ENCODE data around the gene OR52A1.

Gene OR52A1

DNA sequence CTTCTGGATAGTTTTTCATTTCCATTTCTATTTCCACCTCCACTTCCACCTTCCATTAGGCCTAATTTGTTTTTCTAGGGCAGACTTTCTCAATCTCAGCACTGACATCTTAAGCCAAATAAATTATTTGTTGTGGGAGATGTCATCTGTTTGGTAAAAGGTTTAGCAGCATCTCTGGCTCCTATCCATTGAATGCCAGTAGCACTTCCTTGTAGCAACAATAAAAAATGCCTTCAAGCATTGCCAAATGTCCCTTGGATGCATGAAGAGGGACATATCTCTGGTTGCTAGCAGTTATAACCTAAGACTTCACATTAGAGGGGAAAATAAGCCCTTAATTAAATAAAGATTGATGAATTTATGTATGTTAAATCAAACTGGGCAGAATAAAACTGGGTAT, 18.3 kb downstream of the OR52A1 start:
- H3K27me3 ChIP-seq (ENCODE audit: control insufficient read depth, insufficient read depth, low read length), result no peaks in the 10 kb centered on the region
- no peaks in the 10 kb centered on the region for H3K4me1 ChIP-seq (ENCODE audit: control insufficient read depth, insufficient read depth, low read length)
- H3K27ac ChIP-seq (ENCODE audit: low read length), result no peak overlapping the region
- no peak for DNase-seq (ENCODE audit: low read depth, low spot score)
- H3K4me3 ChIP-seq (ENCODE audit: low read length), result no peak overlapping the region
- no peaks in the 10 kb centered on the region for H3K9me3 ChIP-seq (ENCODE audit: control insufficient read depth, insufficient read depth, low read length)
- no peaks in the 10 kb centered on the region for H3K36me3 ChIP-seq (ENCODE audit: control insufficient read depth, insufficient read depth, low read length)

DNA sequence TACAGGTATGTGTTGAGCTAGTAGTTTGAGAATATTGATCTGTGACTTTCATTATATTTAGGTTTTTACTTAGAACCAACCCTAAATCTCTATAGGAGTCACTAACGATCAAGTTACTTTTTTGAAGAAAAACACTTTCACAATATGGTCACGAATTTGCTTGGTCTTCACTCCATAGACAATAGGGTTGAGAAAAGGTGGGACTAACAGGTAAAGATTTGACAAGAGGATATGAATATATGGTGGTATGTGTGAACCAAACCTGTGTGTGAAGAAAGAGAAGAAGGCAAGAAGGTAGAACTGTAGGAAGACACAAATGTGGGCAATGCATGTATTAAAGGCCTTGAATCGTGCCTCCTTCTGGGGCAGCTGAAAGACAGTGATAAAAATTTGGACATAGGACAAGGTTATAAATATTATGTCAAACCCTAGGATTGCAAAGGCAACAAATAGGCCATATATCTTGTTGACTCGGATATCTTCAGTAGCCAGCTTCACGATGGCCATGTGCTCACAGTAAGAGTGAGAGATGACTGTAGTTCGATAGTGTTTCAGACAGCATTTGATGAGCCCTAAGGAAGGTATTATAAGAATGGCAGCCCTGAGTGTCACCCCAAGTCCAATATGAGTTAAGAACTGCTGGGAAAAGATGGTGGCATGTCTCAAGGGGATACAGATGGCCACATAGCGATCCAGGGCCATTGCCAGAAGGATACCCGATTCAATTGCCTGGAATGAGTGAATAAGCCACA, 22.8 kb downstream of the OR52A1 start:
- H3K36me3 ChIP-seq (ENCODE audit: control insufficient read depth, insufficient read depth, low read length), result no peaks in the 10 kb centered on the region
- WGBS (ENCODE audit: insufficient coverage, insufficient read length), result no CpG with 5 or more reads among the region's 8 CpGs
- DNase-seq (ENCODE audit: low read depth, low spot score), result no peak
- H3K9me3 ChIP-seq (ENCODE audit: control insufficient read depth, insufficient read depth, low read length), result no peaks in the 10 kb centered on the region
- no peaks in the 10 kb centered on the region for H3K27me3 ChIP-seq (ENCODE audit: control insufficient read depth, insufficient read depth, low read length)
- H3K4me3 ChIP-seq (ENCODE audit: low read length), result no peak overlapping the region
- no peaks in the 10 kb centered on the region for H3K4me1 ChIP-seq (ENCODE audit: control insufficient read depth, insufficient read depth, low read length)
- no peak overlapping the region for H3K27ac ChIP-seq (ENCODE audit: low read length)

DNA sequence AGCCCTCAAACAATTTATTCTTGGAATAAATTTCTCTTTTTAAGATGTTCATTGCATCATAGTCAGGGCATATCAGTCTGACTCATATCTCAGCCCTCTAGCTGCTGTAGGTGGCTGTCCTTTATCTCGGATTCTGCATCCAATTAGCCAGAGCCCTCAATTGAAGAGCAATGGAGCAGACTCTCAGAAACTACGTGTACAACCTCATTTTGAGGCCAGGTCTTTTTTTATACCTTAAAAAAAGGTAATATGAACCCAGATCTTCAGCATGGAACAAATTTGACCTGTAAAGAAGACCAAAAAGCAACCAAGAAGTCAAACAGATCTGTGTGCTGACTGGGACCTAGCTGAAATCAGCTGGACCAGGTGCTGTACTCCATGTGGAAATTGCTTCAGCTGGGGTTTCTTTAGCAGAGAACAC, 25.1 kb downstream of the OR52A1 start:
- no peak for DNase-seq (ENCODE audit: low read depth, low spot score)
- Histone ChIP-seq H3K4me3 (ENCODE audit: low read length) (no peak overlapping the region), H3K27ac (ENCODE audit: low read length) (no peak overlapping the region), H3K36me3 (ENCODE audit: control insufficient read depth, insufficient read depth, low read length) (no peaks in the 10 kb centered on the region), H3K9me3 (ENCODE audit: control insufficient read depth, insufficient read depth, low read length) (no peaks in the 10 kb centered on the region), H3K27me3 (ENCODE audit: control insufficient read depth, insufficient read depth, low read length) (no peaks in the 10 kb centered on the region), H3K4me1 (ENCODE audit: control insufficient read depth, insufficient read depth, low read length) (no peaks in the 10 kb centered on the region)
- WGBS (ENCODE audit: insufficient coverage, insufficient read length), result no CpG with 5 or more reads among the region's 2 CpGs

GRCh38 chr11:5124891-5125620, 29.5 kb downstream of the OR52A1 start:
- WGBS (ENCODE audit: insufficient coverage, insufficient read length), result no CpG with 5 or more reads among the region's 4 CpGs
- H3K9me3 ChIP-seq (ENCODE audit: control insufficient read depth, insufficient read depth, low read length), result no peaks in the 10 kb centered on the region
- no peak for DNase-seq (ENCODE audit: low read depth, low spot score)
- no peak overlapping the region for H3K27ac ChIP-seq (ENCODE audit: low read length)
- no peaks in the 10 kb centered on the region for H3K36me3 ChIP-seq (ENCODE audit: control insufficient read depth, insufficient read depth, low read length)
- H3K4me1 ChIP-seq (ENCODE audit: control insufficient read depth, insufficient read depth, low read length), result no peaks in the 10 kb centered on the region
- H3K27me3 ChIP-seq (ENCODE audit: control insufficient read depth, insufficient read depth, low read length), result no peaks in the 10 kb centered on the region
- no peak overlapping the region for H3K4me3 ChIP-seq (ENCODE audit: low read length)

GRCh38 chr11:5123802-5124521, 30.6 kb downstream of the OR52A1 start:
- H3K27me3 ChIP-seq (ENCODE audit: control insufficient read depth, insufficient read depth, low read length), result no peaks in the 10 kb centered on the region
- no peak overlapping the region for H3K27ac ChIP-seq (ENCODE audit: low read length)
- no peaks in the 10 kb centered on the region for H3K9me3 ChIP-seq (ENCODE audit: control insufficient read depth, insufficient read depth, low read length)
- DNase-seq (ENCODE audit: low read depth, low spot score), result peak; percentile 43
- no peaks in the 10 kb centered on the region for H3K36me3 ChIP-seq (ENCODE audit: control insufficient read depth, insufficient read depth, low read length)
- no peaks in the 10 kb centered on the region for H3K4me1 ChIP-seq (ENCODE audit: control insufficient read depth, insufficient read depth, low read length)
- H3K4me3 ChIP-seq (ENCODE audit: low read length), result no peak overlapping the region
- WGBS (ENCODE audit: insufficient coverage, insufficient read length), result no CpG with 5 or more reads among the region's 4 CpGs

DNA sequence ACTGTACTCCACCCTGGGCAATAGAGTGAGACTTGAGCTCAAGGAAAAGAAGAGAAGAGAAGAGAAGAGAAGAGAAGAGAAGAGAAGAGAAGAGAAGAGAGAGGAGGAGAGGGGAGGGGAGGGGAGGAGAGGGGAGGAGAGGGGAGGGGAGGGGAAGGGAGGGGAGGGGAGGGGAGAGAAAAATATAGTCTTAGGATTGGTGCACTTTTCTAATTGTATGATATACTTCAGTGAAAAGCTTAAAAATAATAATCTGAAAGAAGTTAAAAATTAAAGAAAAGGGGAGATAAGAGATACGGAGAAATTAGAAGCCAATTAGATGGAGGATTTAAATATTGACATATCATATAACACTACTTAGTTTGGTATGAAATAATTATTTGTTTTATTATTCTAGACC, 35.7 kb downstream of the OR52A1 start:
- Histone ChIP-seq H3K9me3 (ENCODE audit: control insufficient read depth, insufficient read depth, low read length) (no peaks in the 10 kb centered on the region), H3K27ac (ENCODE audit: low read length) (no peak overlapping the region), H3K36me3 (ENCODE audit: control insufficient read depth, insufficient read depth, low read length) (no peaks in the 10 kb centered on the region), H3K4me3 (ENCODE audit: low read length) (no peak overlapping the region), H3K27me3 (ENCODE audit: control insufficient read depth, insufficient read depth, low read length) (no peaks in the 10 kb centered on the region), H3K4me1 (ENCODE audit: control insufficient read depth, insufficient read depth, low read length) (no peaks in the 10 kb centered on the region)
- 100% methylated on average over 1 of the region's 1 CpG for WGBS (ENCODE audit: insufficient coverage, insufficient read length)
- no peak for DNase-seq (ENCODE audit: low read depth, low spot score)

GRCh38 chr11:5117588-5117987, 37.0 kb downstream of the OR52A1 start:
- H3K36me3 ChIP-seq (ENCODE audit: control insufficient read depth, insufficient read depth, low read length), result no peaks in the 10 kb centered on the region
- H3K27ac ChIP-seq (ENCODE audit: low read length), result no peak overlapping the region
- H3K27me3 ChIP-seq (ENCODE audit: control insufficient read depth, insufficient read depth, low read length), result no peaks in the 10 kb centered on the region
- H3K9me3 ChIP-seq (ENCODE audit: control insufficient read depth, insufficient read depth, low read length), result no peaks in the 10 kb centered on the region
- no peaks in the 10 kb centered on the region for H3K4me1 ChIP-seq (ENCODE audit: control insufficient read depth, insufficient read depth, low read length)
- H3K4me3 ChIP-seq (ENCODE audit: low read length), result no peak overlapping the region
- DNase-seq (ENCODE audit: low read depth, low spot score), result no peak

DNA sequence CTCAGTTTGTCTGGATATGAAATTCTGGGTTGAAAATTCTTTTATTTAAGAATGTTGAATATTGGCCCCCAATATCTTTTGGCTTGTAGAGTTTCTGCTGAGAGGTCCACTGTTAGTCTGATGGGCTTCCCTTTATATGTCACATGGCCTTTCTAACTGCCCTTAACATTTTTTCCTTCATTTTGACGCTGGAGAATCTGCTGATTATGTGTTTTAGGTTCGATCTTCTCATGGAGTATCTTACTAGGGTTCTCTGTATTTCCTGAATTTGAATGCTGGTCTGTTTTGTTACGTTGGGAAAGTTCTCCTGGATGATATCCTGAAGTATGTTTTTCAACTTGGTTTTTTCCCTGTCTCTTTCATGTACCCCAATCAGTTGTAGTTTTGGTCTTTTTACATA, 39.2 kb downstream of the OR52A1 start:
- Histone ChIP-seq H3K27me3 (ENCODE audit: control insufficient read depth, insufficient read depth, low read length) (no peaks in the 10 kb centered on the region), H3K4me3 (ENCODE audit: low read length) (no peak overlapping the region), H3K36me3 (ENCODE audit: control insufficient read depth, insufficient read depth, low read length) (no peaks in the 10 kb centered on the region), H3K27ac (ENCODE audit: low read length) (no peak overlapping the region), H3K9me3 (ENCODE audit: control insufficient read depth, insufficient read depth, low read length) (no peaks in the 10 kb centered on the region), H3K4me1 (ENCODE audit: control insufficient read depth, insufficient read depth, low read length) (no peaks in the 10 kb centered on the region)
- no peak for DNase-seq (ENCODE audit: low read depth, low spot score)
- no CpG with 5 or more reads among the region's 3 CpGs for WGBS (ENCODE audit: insufficient coverage, insufficient read length)

DNA sequence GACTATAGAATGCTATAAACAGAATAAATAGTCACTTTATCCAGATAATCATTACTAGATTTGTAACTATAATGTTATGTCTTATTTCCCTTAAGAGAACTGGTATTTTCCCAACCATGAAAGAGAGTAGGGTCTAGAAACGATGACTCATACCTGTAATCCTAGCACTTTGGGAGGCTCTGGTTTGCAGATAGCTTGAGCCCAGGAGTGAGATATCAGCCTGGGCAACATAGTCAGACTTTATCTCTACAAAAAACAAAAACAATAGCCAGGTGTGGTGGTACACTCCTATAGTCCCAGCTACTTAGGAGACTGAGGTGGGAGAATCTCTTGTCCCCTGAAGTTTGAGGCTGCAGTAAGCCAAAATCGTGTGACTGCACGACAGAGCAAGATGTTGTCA, 47.3 kb downstream of the OR52A1 start:
- Histone ChIP-seq H3K36me3 (ENCODE audit: control insufficient read depth, insufficient read depth, low read length) (no peaks in the 10 kb centered on the region), H3K9me3 (ENCODE audit: control insufficient read depth, insufficient read depth, low read length) (no peaks in the 10 kb centered on the region), H3K4me1 (ENCODE audit: control insufficient read depth, insufficient read depth, low read length) (no peaks in the 10 kb centered on the region), H3K27ac (ENCODE audit: low read length) (no peak overlapping the region), H3K4me3 (ENCODE audit: low read length) (no peak overlapping the region), H3K27me3 (ENCODE audit: control insufficient read depth, insufficient read depth, low read length) (no peaks in the 10 kb centered on the region)
- WGBS (ENCODE audit: insufficient coverage, insufficient read length), result no CpG with 5 or more reads among the region's 3 CpGs
- DNase-seq (ENCODE audit: low read depth, low spot score), result no peak

- Histone ChIP-seq H3K27me3 (ENCODE audit: control insufficient read depth, insufficient read depth, low read length) (no peaks in the 10 kb centered on the region), H3K4me1 (ENCODE audit: control insufficient read depth, insufficient read depth, low read length) (no peaks in the 10 kb centered on the region), H3K36me3 (ENCODE audit: control insufficient read depth, insufficient read depth, low read length) (no peaks in the 10 kb centered on the region), H3K9me3 (ENCODE audit: control insufficient read depth, insufficient read depth, low read length) (no peaks in the 10 kb centered on the region), H3K27ac (ENCODE audit: low read length) (no peak overlapping the region), H3K4me3 (ENCODE audit: low read length) (no peak overlapping the region)
- no peak for DNase-seq (ENCODE audit: low read depth, low spot score)
These were observed 51.5 kb downstream of the OR52A1 start for GRCh38 chr11:5103066-5103465.
